ENCODE measurements around the gene NRG2. TPM values are rescaled to one million over a fixed set of nuclear protein-coding genes. Genes with fewer than 3 reads are reported as not detected.

Gene NRG2
- total and polyA plus RNA-seq, 2 experiments from 2014 or later: 0.37 to 1.3 TPM

- Mint-ChIP-seq H3K4me1 (no peaks in the 10 kb centered on the region; the same call in 1 of the 3 replicates), H3K27ac (no peak overlapping the region), H3K36me3 (ENCODE audit: low read depth) (no peaks in the 10 kb centered on the region), H3K9me3 (peaks cover 4% of the 10 kb centered on the region; the same call in 1 of the 3 replicates), H3K4me3 (no peak overlapping the region), H3K27me3 (ENCODE audit: insufficient read depth, low read depth, poor library complexity) (peaks cover 14% of the 10 kb centered on the region)
- no peaks in the 10 kb centered on the region for H3K9me2 ChIP-seq (ENCODE audit: insufficient read depth)
- DNase-seq (ENCODE audit: low spot score) (no peak), ATAC-seq (no peak)
- H3K27me3 ChIP-seq (ENCODE audit: insufficient read depth): peaks cover 29% of the 10 kb centered on the region
- no peaks in the 10 kb centered on the region for H3K36me3 ChIP-seq (ENCODE audit: insufficient read depth)
- no peaks in the 10 kb centered on the region for H4K20me1 ChIP-seq (replicated peaks; ENCODE audit: insufficient read depth)
- no peak overlapping the region for H3K27ac ChIP-seq (ENCODE audit: low read depth)
- H3F3A ChIP-seq (replicated peaks; ENCODE audit: low read depth): no peaks in the 10 kb centered on the region
- H3K79me2 ChIP-seq (replicated peaks; ENCODE audit: insufficient read depth): no peaks in the 10 kb centered on the region
- peaks cover 2% of the 10 kb centered on the region for H3K4me1 ChIP-seq (ENCODE audit: insufficient read depth)
- H3K4me2 ChIP-seq: no peak overlapping the region
- H3K4me3 ChIP-seq: no peak overlapping the region
- TF ChIP-seq CREB1 (CRISPR knock-in tag; IDR thresholded peaks at IDR 0.05; ENCODE audit: low read depth) (no peak), EZH2 (IDR thresholded peaks at IDR 0.05; ENCODE audit: low read depth, unreplicated experiment) (no peak)
- H2AFZ ChIP-seq: no peak overlapping the region
These were observed 9.9 kb downstream of the NRG2 start for GRCh38 chr5:140033037-140033760.

GRCh38 chr5:140032296-140032695 is 10.8 kb downstream of the NRG2 start:
- Mint-ChIP-seq H3K36me3 (ENCODE audit: low read depth) (no peaks in the 10 kb centered on the region), H3K27ac (no peak overlapping the region), H3K4me3 (no peak overlapping the region), H3K9me3 (peaks cover 4% of the 10 kb centered on the region; the same call in 1 of the 3 replicates), H3K27me3 (ENCODE audit: insufficient read depth, low read depth, poor library complexity) (peaks cover 10% of the 10 kb centered on the region), H3K4me1 (no peaks in the 10 kb centered on the region; the same call in 2 of the 3 replicates)
- H4K20me1 ChIP-seq (replicated peaks; ENCODE audit: insufficient read depth): no peaks in the 10 kb centered on the region
- H3K9me2 ChIP-seq (ENCODE audit: insufficient read depth): no peaks in the 10 kb centered on the region
- H3K4me2 ChIP-seq: no peak overlapping the region
- DNase-seq (ENCODE audit: low spot score) (no peak), ATAC-seq (no peak)
- no peaks in the 10 kb centered on the region for H3K79me2 ChIP-seq (replicated peaks; ENCODE audit: insufficient read depth)
- peaks cover 20% of the 10 kb centered on the region for H3K27me3 ChIP-seq (ENCODE audit: insufficient read depth)
- H2AFZ ChIP-seq: no peak overlapping the region
- no peaks in the 10 kb centered on the region for H3F3A ChIP-seq (replicated peaks; ENCODE audit: low read depth)
- H3K36me3 ChIP-seq (ENCODE audit: insufficient read depth): no peaks in the 10 kb centered on the region
- H3K4me3 ChIP-seq: no peak overlapping the region
- no peak overlapping the region for H3K27ac ChIP-seq (ENCODE audit: low read depth)
- no peaks in the 10 kb centered on the region for H3K4me1 ChIP-seq (ENCODE audit: insufficient read depth)
- TF ChIP-seq STAT1 (IDR thresholded peaks at IDR 0.05; ENCODE audit: unreplicated experiment): no peak
- no peak for TF ChIP-seq JUNB (IDR thresholded peaks at IDR 0.05; ENCODE audit: unreplicated experiment)
- TF ChIP-seq, protein P1, sequence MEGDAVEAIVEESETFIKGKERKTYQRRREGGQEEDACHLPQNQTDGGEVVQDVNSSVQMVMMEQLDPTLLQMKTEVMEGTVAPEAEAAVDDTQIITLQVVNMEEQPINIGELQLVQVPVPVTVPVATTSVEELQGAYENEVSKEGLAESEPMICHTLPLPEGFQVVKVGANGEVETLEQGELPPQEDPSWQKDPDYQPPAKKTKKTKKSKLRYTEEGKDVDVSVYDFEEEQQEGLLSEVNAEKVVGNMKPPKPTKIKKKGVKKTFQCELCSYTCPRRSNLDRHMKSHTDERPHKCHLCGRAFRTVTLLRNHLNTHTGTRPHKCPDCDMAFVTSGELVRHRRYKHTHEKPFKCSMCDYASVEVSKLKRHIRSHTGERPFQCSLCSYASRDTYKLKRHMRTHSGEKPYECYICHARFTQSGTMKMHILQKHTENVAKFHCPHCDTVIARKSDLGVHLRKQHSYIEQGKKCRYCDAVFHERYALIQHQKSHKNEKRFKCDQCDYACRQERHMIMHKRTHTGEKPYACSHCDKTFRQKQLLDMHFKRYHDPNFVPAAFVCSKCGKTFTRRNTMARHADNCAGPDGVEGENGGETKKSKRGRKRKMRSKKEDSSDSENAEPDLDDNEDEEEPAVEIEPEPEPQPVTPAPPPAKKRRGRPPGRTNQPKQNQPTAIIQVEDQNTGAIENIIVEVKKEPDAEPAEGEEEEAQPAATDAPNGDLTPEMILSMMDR (conservative IDR thresholded peaks at IDR 0.05; ENCODE audit: low read depth in 2 of 2): no peak
- no peak for TF ChIP-seq POLR2AphosphoS5 (IDR thresholded peaks at IDR 0.05; ENCODE audit: low read depth)
- TF ChIP-seq, protein P2, sequence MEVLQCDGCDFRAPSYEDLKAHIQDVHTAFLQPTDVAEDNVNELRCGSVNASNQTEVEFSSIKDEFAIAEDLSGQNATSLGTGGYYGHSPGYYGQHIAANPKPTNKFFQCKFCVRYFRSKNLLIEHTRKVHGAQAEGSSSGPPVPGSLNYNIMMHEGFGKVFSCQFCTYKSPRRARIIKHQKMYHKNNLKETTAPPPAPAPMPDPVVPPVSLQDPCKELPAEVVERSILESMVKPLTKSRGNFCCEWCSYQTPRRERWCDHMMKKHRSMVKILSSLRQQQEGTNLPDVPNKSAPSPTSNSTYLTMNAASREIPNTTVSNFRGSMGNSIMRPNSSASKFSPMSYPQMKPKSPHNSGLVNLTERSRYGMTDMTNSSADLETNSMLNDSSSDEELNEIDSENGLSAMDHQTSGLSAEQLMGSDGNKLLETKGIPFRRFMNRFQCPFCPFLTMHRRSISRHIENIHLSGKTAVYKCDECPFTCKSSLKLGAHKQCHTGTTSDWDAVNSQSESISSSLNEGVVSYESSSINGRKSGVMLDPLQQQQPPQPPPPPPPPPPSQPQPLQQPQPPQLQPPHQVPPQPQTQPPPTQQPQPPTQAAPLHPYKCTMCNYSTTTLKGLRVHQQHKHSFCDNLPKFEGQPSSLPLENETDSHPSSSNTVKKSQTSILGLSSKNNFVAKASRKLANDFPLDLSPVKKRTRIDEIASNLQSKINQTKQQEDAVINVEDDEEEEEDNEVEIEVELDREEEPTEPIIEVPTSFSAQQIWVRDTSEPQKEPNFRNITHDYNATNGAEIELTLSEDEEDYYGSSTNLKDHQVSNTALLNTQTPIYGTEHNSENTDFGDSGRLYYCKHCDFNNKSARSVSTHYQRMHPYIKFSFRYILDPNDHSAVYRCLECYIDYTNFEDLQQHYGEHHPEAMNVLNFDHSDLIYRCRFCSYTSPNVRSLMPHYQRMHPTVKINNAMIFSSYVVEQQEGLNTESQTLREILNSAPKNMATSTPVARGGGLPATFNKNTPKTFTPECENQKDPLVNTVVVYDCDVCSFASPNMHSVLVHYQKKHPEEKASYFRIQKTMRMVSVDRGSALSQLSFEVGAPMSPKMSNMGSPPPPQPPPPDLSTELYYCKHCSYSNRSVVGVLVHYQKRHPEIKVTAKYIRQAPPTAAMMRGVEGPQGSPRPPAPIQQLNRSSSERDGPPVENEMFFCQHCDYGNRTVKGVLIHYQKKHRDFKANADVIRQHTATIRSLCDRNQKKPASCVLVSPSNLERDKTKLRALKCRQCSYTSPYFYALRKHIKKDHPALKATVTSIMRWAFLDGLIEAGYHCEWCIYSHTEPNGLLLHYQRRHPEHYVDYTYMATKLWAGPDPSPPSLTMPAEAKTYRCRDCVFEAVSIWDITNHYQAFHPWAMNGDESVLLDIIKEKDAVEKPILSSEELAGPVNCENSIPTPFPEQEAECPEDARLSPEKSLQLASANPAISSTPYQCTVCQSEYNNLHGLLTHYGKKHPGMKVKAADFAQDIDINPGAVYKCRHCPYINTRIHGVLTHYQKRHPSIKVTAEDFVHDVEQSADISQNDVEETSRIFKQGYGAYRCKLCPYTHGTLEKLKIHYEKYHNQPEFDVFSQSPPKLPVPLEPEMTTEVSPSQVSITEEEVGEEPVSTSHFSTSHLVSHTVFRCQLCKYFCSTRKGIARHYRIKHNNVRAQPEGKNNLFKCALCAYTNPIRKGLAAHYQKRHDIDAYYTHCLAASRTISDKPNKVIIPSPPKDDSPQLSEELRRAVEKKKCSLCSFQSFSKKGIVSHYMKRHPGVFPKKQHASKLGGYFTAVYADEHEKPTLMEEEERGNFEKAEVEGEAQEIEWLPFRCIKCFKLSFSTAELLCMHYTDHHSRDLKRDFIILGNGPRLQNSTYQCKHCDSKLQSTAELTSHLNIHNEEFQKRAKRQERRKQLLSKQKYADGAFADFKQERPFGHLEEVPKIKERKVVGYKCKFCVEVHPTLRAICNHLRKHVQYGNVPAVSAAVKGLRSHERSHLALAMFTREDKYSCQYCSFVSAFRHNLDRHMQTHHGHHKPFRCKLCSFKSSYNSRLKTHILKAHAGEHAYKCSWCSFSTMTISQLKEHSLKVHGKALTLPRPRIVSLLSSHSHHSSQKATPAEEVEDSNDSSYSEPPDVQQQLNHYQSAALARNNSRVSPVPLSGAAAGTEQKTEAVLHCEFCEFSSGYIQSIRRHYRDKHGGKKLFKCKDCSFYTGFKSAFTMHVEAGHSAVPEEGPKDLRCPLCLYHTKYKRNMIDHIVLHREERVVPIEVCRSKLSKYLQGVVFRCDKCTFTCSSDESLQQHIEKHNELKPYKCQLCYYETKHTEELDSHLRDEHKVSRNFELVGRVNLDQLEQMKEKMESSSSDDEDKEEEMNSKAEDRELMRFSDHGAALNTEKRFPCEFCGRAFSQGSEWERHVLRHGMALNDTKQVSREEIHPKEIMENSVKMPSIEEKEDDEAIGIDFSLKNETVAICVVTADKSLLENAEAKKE (CRISPR knock-in tag; IDR thresholded peaks at IDR 0.05): no peak
- TF ChIP-seq EZH2phosphoT487 (IDR thresholded peaks at IDR 0.05; ENCODE audit: unreplicated experiment): no peak
- TF ChIP-seq EZH2 (IDR thresholded peaks at IDR 0.05; ENCODE audit: low read depth, unreplicated experiment): no peak
- TF ChIP-seq REST (IDR thresholded peaks at IDR 0.05; ENCODE audit: unreplicated experiment): no peak
- TF ChIP-seq CREB1 (CRISPR knock-in tag; IDR thresholded peaks at IDR 0.05; ENCODE audit: low read depth): no peak

Data from GM23338 (cell line).